Fibroblast of lung (primary cell): ENCODE measurements around the gene YPEL4. TPM values are rescaled to one million over a fixed set of nuclear protein-coding genes. Genes with fewer than 3 reads are reported as not detected.
"Not testable (repeated sequence)": the region's sequence is repeated elsewhere in the genome, so short reads cannot be mapped to it uniquely, and the experiment has no call there.

Experiments used
- DNase-seq, 2 donors: peaks; one replicate each; pipeline versions ENCODE4 v3.0.0 to v3.0.0-alpha.2; 2010; ENCODE audit warnings: low read depth in 2 of 2
- H2AFZ ChIP-seq: 2 replicates; pipeline ENCODE4 v1.5.1; 2012; ENCODE audit warnings: low read length, control low read depth, inconsistent platforms
- H3K27ac ChIP-seq: 2 replicates; pipeline ENCODE4 v1.5.1; 2011; ENCODE audit warnings: low read length, control low read depth; ENCODE audit not compliant: insufficient read depth
- H3K27me3 ChIP-seq: 2 replicates; pipeline ENCODE4 v1.5.1; 2011; ENCODE audit warnings: mild to moderate bottlenecking, low read length; ENCODE audit not compliant: control insufficient read depth, insufficient read depth
- H3K36me3 ChIP-seq: 2 replicates; pipeline ENCODE4 v1.5.1; 2011; ENCODE audit warnings: low read length; ENCODE audit not compliant: control insufficient read depth, insufficient read depth
- H3K4me1 ChIP-seq: 2 replicates; pipeline ENCODE4 v1.5.1; 2011; ENCODE audit warnings: low read length; ENCODE audit not compliant: control insufficient read depth, insufficient read depth; ENCODE audit errors: extremely low read depth
- H3K4me2 ChIP-seq: 2 replicates; pipeline ENCODE4 v1.5.1; 2011; ENCODE audit warnings: low read length, control low read depth; ENCODE audit not compliant: insufficient read depth; ENCODE audit errors: extremely low read depth
- H3K4me3 ChIP-seq, 4 experiments: fragments of 200-600 bp in 1 of 4; sonication (generic) in 1 of 4; replicated peaks in 1 of 4; 2 replicates each; pipeline ENCODE4 v1.5.1; 2011 to 2016; ENCODE audit warnings: low read length in 4 of 4, low read depth in 3 of 4, mild to moderate bottlenecking in 3 of 4, control low read depth in 2 of 4, inconsistent platforms in 1 of 4, mixed read lengths in 1 of 4; ENCODE audit not compliant: insufficient read depth in 1 of 4; ENCODE audit errors: control extremely low read depth in 1 of 4
- H3K79me2 ChIP-seq: 2 replicates; pipeline ENCODE4 v1.5.1; 2012; ENCODE audit warnings: mild to moderate bottlenecking, low read length, inconsistent platforms; ENCODE audit not compliant: control insufficient read depth, insufficient read depth
- H3K9ac ChIP-seq: 2 replicates; pipeline ENCODE4 v1.5.1; 2011; ENCODE audit warnings: mild to moderate bottlenecking, low read length, control low read depth; ENCODE audit not compliant: insufficient read depth
- H3K9me3 ChIP-seq: 2 replicates; pipeline ENCODE4 v1.5.1; 2012; ENCODE audit warnings: low read depth, low read length; ENCODE audit not compliant: control insufficient read depth, insufficient read depth
- H4K20me1 ChIP-seq: 2 replicates; pipeline ENCODE4 v1.5.1; 2011; ENCODE audit warnings: low read length; ENCODE audit not compliant: control insufficient read depth, insufficient read depth; ENCODE audit errors: extremely low read depth
- EZH2 ChIP-seq: IDR thresholded peaks from 2 replicates; pipeline ENCODE4 v1.5.1; 2012; ENCODE audit warnings: low read length, control low read depth, mild to moderate bottlenecking; ENCODE audit errors: missing control alignments
- polyA minus RNA-seq: library from RNA; depleted of rRNA, polyadenylated mRNA; stranded (reverse); fragments of >200 nt; gene quantifications from 2 replicates; pipeline ENCODE4 v1.2.3, GENCODE V29; 2011; ENCODE audit warnings: low replicate concordance
- polyA plus RNA-seq, 2 donors: library from polyadenylated mRNA; depleted of rRNA in 1 of 2; stranded (reverse) in 1 of 2; unstranded in 1 of 2; fragments of >200 nt; gene quantifications; 2 replicates each; pipeline ENCODE4 v1.2.1, GENCODE V29; 2011 to 2012; ENCODE audit warnings: missing spikeins in 1 of 2
- total RNA-seq: library from RNA; depleted of rRNA; stranded (reverse); fragments of >200 nt; gene quantifications from 2 replicates; pipeline ENCODE4 v1.2.1, GENCODE V29; 2014
- TF ChIP-seq, protein P1 (sequence below), 2 donors: IDR thresholded peaks in 1 of 2; conservative IDR thresholded peaks in 1 of 2; 1 replicate in 1 of 2; 2 replicates in 1 of 2; pipeline ENCODE4 v1.5.1; 2011 to 2012; ENCODE audit warnings: low read length in 2 of 2, control low read depth in 1 of 2, inconsistent platforms in 1 of 2, low read depth in 1 of 2, mild to moderate bottlenecking in 1 of 2

Gene YPEL4, protein sequence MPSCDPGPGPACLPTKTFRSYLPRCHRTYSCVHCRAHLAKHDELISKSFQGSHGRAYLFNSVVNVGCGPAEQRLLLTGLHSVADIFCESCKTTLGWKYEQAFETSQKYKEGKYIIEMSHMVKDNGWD
- total RNA-seq (1.5 and 2.3 TPM in 2 replicates), polyA plus RNA-seq (0.10 and 0.59 TPM in 2 replicates), polyA minus RNA-seq (0.47 TPM in 1 of 2 replicates, not detected in the other)
- polyA plus RNA-seq (2012), result 0.24 and 0.79 TPM in 2 replicates

DNA sequence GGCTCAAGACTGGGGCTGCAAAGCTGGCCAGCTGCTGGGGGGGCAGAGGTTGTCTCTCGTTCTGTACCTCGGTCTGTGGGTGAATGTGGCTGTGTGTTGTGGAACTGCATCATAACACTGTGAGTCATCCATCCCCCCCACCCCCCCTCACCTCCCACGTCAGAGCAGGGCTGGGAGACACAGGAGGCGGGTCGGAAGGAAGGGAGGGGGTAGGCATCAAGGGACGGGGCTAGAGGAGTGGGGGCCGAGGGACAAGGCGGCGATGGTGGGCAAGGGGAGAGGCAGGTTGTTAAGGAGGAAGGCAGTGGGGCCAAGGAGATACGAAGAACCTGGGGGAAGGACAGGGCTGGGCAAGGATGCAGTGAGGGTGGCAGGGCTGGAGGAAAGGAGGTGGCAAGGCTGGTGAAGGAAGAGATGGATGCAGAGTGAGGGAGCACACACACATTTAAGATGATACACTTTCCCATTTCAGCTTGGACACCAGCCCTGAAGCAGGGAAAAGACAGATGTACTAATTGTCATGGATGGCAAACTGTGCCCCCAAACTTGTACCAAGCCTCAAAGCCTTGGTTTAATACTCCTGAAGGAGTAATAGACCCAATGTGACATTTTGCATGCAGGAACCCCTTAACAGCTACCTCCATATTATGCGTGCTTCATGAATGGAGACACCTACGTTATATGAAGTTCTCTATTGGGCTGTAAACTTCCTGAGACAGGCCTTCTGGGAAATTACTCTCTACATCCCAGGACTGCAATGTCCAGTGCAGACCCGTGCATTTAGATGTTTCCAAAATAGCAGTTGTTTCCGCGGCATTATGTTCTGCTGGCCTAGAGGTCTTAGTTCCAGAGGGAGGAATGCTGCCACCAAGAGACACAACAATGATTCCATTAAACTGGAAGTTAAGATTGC is at the start of gene YPEL4:
Gene YPEL4 (minus strand): TSS at position 87 of the 913 bp plus-strand sequence. CDS start 2,805 bp downstream, outside the sequence.
- peak within 1 kb of the TSS; percentile 24 to 78 (median 50) for H3K4me3 ChIP-seq
- H3K4me2 ChIP-seq, result peak within 1 kb of the TSS; percentile 96
- H3K9me3 ChIP-seq, result no peaks in the 10 kb centered on the region
- peak; percentile 78 to 81 for DNase-seq
- H3K79me2 ChIP-seq, result no peaks in the 10 kb centered on the region
- no peaks in the 10 kb centered on the region for H3K36me3 ChIP-seq
- peaks cover 26% of the 10 kb centered on the region for H3K27me3 ChIP-seq
- H3K27ac ChIP-seq, result no peak within 1 kb of the TSS
- TF ChIP-seq, protein P1, sequence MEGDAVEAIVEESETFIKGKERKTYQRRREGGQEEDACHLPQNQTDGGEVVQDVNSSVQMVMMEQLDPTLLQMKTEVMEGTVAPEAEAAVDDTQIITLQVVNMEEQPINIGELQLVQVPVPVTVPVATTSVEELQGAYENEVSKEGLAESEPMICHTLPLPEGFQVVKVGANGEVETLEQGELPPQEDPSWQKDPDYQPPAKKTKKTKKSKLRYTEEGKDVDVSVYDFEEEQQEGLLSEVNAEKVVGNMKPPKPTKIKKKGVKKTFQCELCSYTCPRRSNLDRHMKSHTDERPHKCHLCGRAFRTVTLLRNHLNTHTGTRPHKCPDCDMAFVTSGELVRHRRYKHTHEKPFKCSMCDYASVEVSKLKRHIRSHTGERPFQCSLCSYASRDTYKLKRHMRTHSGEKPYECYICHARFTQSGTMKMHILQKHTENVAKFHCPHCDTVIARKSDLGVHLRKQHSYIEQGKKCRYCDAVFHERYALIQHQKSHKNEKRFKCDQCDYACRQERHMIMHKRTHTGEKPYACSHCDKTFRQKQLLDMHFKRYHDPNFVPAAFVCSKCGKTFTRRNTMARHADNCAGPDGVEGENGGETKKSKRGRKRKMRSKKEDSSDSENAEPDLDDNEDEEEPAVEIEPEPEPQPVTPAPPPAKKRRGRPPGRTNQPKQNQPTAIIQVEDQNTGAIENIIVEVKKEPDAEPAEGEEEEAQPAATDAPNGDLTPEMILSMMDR (conservative IDR thresholded peaks at IDR 0.05 in 1 of 2, IDR thresholded peaks at IDR 0.05 in 1 of 2; ENCODE audit: low read depth in 1 of 2, low read length in 2 of 2), result no peak
- no peak for TF ChIP-seq EZH2
- H3K4me1 ChIP-seq, result peaks cover 18% of the 10 kb centered on the region
- no peaks in the 10 kb centered on the region for H4K20me1 ChIP-seq
- no peak within 1 kb of the TSS for H3K9ac ChIP-seq
- peak within 1 kb of the TSS; percentile 33 for H2AFZ ChIP-seq

DNA sequence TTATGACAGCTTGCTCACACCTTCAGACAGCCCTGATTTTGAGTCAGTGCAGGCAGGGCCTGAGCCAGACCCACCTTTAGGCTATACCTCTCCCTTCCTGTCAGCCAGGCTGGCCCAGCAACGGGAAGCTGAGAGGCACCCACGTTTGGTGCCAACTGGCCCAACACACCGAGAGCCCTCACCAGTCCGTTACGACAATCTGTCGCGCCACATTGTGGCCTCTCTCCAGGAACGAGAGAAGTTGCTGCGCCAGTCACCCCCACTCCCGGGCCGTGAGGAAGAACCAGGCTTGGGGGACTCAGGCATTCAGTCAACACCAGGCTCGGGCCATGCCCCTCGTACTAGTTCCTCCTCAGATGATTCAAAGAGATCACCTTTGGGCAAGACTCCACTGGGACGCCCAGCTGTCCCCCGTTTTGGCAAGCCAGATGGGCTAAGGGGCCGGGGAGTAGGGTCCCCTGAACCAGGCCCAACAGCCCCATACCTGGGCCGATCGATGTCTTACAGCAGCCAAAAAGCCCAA is 49.2 kb upstream of the YPEL4 start:
- H3K27me3 ChIP-seq, result no peaks in the 10 kb centered on the region
- H3K4me3 ChIP-seq, result no peak overlapping the region
- no peaks in the 10 kb centered on the region for H3K9me3 ChIP-seq
- TF ChIP-seq, protein P1 (conservative IDR thresholded peaks at IDR 0.05 in 1 of 2, IDR thresholded peaks at IDR 0.05 in 1 of 2; ENCODE audit: low read depth in 1 of 2, low read length in 2 of 2), result no peak
- no peak for TF ChIP-seq EZH2
- DNase-seq, result no peak
- H2AFZ ChIP-seq, result no peak overlapping the region
- H4K20me1 ChIP-seq, result no peaks in the 10 kb centered on the region
- no peaks in the 10 kb centered on the region for H3K4me1 ChIP-seq
- no peak overlapping the region for H3K4me2 ChIP-seq
- no peak overlapping the region for H3K27ac ChIP-seq
- H3K79me2 ChIP-seq, result no peaks in the 10 kb centered on the region
- no peak overlapping the region for H3K9ac ChIP-seq
- peaks cover 17% of the 10 kb centered on the region for H3K36me3 ChIP-seq

DNA sequence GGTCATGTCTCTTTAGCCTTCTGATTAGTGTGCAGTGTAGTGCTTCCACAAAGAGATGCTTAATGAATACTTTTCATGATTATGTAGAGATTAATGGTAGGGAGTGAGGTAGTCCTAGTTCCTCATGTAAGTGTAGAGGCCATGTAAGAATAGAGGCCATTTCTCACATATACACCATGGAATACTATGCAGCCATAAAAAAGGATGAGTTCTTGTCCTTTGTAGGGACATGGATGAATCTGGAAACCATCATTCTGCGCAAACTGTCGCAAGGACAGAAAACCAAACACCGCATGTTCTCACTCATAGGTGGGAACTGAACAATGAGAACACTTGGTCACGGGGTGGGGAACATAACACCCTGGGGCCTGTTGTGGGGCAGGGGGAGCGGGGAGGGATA is 40.8 kb upstream of the YPEL4 start:
- H3K9ac ChIP-seq, DNase-seq, H4K20me1 ChIP-seq, H3K4me1 ChIP-seq, H3K9me3 ChIP-seq, H3K27me3 ChIP-seq, H3K27ac ChIP-seq, H3K4me2 ChIP-seq, H3K4me3 ChIP-seq, H3K36me3 ChIP-seq, H2AFZ ChIP-seq, H3K79me2 ChIP-seq: not testable (repeated sequence)
